ENCODE data around the gene EEF1AKMT2.

The EEF1AKMT2 gene

DNA sequence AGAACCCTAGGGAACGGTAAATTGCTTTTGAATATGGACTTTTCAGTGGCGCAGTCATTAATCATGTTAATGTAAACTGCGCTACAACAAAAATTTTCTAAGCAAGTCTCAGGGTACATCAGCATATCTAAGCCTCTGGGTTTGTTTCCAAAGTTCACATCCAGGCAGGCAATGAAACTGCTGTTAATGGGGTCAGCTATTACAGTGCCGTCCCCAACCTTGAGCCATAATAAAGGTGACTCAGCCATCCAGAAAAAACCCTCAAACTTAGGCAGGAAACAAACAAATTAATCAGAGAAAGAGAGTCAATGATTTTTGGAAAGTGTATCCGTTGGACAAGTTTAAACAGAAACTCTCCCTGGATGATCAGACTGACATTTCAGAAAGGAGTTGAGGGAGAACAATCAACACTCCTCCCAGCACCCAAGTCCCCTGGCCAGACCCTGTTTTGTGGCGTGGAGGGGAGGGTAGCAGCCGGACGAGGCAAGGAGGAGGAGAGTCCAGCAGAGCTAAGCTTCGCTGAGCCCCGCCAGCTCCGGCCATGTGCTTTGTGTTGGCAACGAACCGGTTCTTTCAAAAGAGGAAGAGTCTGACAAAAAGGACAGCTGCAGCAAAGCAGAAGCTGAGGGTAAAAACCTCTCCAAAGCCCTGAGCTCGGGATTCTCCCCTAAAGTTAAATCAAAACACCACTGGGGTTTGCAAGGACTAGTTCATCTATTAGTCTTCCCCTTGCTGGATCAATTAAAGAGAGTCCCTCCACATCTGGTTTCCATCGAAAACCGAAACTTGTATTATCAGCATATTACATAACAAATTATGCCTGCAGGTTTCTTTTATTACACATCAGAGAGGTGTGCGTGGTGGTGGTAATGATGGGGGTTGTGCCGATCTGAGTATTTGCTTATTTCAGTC lies 51.1 kb downstream of the EEF1AKMT2 start:
- TF ChIP-seq, protein P1, sequence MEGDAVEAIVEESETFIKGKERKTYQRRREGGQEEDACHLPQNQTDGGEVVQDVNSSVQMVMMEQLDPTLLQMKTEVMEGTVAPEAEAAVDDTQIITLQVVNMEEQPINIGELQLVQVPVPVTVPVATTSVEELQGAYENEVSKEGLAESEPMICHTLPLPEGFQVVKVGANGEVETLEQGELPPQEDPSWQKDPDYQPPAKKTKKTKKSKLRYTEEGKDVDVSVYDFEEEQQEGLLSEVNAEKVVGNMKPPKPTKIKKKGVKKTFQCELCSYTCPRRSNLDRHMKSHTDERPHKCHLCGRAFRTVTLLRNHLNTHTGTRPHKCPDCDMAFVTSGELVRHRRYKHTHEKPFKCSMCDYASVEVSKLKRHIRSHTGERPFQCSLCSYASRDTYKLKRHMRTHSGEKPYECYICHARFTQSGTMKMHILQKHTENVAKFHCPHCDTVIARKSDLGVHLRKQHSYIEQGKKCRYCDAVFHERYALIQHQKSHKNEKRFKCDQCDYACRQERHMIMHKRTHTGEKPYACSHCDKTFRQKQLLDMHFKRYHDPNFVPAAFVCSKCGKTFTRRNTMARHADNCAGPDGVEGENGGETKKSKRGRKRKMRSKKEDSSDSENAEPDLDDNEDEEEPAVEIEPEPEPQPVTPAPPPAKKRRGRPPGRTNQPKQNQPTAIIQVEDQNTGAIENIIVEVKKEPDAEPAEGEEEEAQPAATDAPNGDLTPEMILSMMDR (IDR thresholded peaks at IDR 0.05; ENCODE audit: control extremely low read depth, extremely low read depth, low read depth, missing control alignments) = no peak
- CTCF ChIA-PET = interaction anchor here (0.7 to 5.0 kb wide), 45 partner anchors 9 to 322 kb away, joined by 3 to 79 read pairs (median 6); partner anchors contain the start of genes ABRAXAS2 and EEF1AKMT2
- peak; percentile 65 for DNase-seq (ENCODE audit: extremely low spot score)
- POLR2A ChIA-PET = interaction anchor here (0.6 to 1.7 kb wide), 3 partner anchors 18 to 1740 kb away, joined by 3 to 4 read pairs (median 4); no protein-coding TSS in a partner anchor

DNA sequence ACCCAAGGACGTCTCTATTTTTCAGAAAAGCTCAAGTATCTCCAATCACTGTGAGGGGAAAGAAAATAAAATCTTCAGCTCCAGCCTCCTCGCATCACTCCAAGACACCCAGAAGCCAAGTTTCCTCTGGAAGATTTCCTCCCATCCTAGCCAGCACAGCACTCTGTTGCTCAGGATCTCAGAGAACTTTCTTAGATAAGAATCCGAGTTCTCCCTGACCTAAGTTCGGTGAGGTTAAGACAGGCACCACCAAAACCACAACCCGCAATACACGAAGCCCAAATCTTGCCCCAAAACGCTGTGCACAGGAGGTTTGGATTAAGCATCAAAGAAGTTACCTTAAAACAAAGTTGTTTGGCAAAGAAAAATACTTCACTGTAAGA lies 51.7 kb downstream of the EEF1AKMT2 start:
- TF ChIP-seq, protein P1 (IDR thresholded peaks at IDR 0.05; ENCODE audit: control extremely low read depth, extremely low read depth, low read depth, missing control alignments) = no peak
- no peak for DNase-seq (ENCODE audit: extremely low spot score)
- CTCF ChIA-PET = interaction anchor here (1.0 to 5.0 kb wide), 10 partner anchors 9 to 206 kb away, joined by 3 to 79 read pairs (median 24); no protein-coding TSS in a partner anchor
- POLR2A ChIA-PET = interaction anchor here (1.4 kb wide), 1 partner anchor 17 kb away, joined by 4 read pairs; no protein-coding TSS in a partner anchor

DNA sequence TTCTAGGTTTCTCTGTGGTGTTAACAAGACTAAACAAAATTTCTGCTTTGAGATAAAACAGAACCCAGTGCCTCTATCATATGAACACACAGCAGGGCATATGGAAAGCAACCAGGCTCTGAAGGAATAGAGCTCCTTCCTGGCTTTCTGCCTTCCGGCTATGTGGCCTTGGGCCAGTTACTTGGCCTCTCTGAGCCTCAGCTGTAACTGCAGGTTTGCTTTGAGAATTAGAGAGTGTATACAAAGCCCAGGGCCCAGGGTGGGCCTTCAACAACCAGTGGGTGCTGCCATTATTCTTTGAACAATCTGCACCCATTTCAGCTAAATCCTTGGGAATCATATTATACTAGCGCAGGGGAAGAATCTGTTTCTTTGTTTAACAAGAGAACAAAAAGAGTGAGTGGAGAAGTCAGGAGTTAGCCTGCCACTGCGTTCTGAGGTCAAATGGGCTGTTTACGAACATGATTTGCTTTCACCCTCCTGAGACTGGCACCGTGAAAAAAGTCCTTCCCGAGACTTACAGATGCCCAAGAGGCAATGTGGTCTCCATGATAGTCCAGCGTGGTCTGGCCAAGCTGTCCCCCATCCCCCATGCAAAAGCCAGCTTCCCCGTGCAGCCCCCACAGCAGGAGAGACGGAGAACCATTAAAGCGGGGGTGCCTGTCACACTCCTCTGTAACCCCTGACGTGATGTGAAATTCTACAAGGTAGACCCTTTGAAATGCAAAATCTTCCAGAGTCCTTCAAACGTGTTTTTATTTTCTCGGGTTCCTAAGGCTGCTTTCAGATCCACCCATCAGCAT lies 52.4 kb downstream of the EEF1AKMT2 start:
- ChIA-PET CTCF (interaction anchor here (1.0 to 5.0 kb wide), 8 partner anchors 8 to 205 kb away, joined by 3 to 79 read pairs (median 36); no protein-coding TSS in a partner anchor), POLR2A (no interaction called here)
- DNase-seq (ENCODE audit: extremely low spot score) = no peak
- TF ChIP-seq, protein P1 (IDR thresholded peaks at IDR 0.05; ENCODE audit: control extremely low read depth, extremely low read depth, low read depth, missing control alignments) = no peak

DNA sequence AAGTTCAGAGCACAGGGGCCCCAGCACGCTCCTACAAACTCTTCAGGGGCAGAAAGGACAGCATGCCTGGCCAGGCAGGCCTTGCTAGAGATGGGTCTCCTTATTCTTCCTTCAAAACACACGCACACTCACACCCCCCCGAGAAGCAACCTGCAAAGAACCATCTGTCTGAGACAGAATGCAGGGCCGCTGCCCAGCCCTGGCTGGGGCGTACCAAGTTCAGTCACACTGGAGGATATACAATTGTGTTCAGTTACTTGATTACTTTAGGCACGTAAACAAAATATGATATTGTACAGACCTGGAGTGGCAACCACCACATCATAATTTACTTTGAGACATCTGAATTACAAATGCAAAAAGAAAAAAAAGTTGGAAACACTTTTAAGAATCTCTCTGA lies 53.2 kb downstream of the EEF1AKMT2 start:
- POLR2A ChIA-PET = no interaction called here
- TF ChIP-seq, protein P1 (IDR thresholded peaks at IDR 0.05; ENCODE audit: control extremely low read depth, extremely low read depth, low read depth, missing control alignments) = no peak
- DNase-seq (ENCODE audit: extremely low spot score) = no peak
- CTCF ChIA-PET = interaction anchor here (0.9 to 5.0 kb wide), 6 partner anchors 7 to 198 kb away, joined by 3 to 79 read pairs (median 56); no protein-coding TSS in a partner anchor

DNA sequence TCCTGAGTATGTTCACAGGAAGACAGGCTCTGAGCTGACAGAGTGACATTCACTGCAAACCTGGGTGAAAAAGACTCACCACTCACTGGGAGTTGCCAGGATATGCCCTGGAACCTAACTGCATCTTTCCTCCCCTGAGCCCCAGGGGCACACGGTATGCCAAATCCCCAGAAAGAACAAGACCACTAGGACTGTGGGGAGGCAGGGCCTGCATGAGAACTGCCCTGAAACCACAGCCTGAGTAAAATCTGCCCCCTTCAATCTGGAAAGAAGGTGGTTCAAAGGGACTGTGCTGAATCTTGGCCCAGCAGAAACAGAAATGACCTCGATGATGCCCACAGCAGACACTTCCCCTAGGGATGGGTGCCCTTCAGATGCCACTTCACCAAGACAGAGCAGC lies 54.0 kb downstream of the EEF1AKMT2 start:
- TF ChIP-seq, protein P1 (IDR thresholded peaks at IDR 0.05; ENCODE audit: control extremely low read depth, extremely low read depth, low read depth, missing control alignments) = no peak
- POLR2A ChIA-PET = no interaction called here
- DNase-seq (ENCODE audit: extremely low spot score) = no peak
- CTCF ChIA-PET = interaction anchor here (0.9 kb wide), 1 partner anchor 197 kb away, joined by 3 read pairs; no protein-coding TSS in a partner anchor

DNA sequence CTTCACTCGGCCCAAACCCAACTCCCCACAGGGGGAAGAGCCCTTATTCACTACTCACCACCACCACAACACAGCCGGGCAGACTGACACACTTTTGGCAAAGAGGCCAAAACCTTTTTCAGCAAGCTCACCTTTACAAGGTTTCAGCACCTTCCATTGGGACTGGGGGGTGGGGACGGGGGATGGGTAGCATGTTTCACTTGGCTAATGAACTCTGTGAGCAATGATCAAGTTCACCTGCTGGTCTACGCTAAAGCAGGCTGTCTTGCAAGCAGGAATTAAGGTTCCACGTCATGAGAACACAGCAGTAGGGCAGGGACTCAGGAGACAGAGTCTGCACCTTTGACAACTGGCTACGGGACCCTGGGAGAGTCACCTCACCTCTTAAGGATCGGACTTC lies 54.5 kb downstream of the EEF1AKMT2 start:
- TF ChIP-seq, protein P1 (IDR thresholded peaks at IDR 0.05; ENCODE audit: control extremely low read depth, extremely low read depth, low read depth, missing control alignments) = no peak
- no peak for DNase-seq (ENCODE audit: extremely low spot score)
- ChIA-PET CTCF (no interaction called here), POLR2A (no interaction called here)

All from GM10248 (cell line).